PC-9 (cell line): Measurements from ENCODE around the gene ALK.

Experiments
- EZH2 ChIP-seq: fragments of 200-600 bp; sonication (generic); IDR thresholded peaks from 2 replicates; pipeline ENCODE4 v1.8.0; 2017; ENCODE audit warnings: antibody characterized with exemption, low read depth
- TF ChIP-seq, protein P1 (sequence below): fragments of 200-600 bp; sonication (generic); conservative IDR thresholded peaks from 2 replicates; pipeline ENCODE4 v1.6.1; 2017; ENCODE audit warnings: mixed run types, antibody characterized with exemption, mild to moderate bottlenecking, moderate library complexity

DNA sequence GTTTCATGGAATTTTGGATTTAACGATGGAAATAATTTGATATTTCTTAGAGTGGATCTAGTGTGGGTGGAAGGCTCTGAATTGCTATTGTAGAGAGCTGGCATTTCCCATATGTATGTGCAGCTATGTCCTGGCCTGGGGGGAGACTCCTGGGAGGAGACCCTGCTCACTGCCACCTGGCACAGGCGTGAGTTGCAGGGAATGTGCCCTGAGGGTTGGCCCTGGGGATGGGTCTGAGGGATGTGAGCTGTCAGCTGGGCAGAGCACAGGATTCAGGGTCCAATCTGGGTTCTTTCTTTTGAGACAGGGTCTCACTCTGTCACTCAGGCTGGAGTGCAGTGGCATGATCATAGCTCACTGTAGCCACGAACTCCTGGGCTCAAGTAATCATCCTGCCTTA lies 686.0 kb downstream of the ALK start:
- TF ChIP-seq, protein P1, sequence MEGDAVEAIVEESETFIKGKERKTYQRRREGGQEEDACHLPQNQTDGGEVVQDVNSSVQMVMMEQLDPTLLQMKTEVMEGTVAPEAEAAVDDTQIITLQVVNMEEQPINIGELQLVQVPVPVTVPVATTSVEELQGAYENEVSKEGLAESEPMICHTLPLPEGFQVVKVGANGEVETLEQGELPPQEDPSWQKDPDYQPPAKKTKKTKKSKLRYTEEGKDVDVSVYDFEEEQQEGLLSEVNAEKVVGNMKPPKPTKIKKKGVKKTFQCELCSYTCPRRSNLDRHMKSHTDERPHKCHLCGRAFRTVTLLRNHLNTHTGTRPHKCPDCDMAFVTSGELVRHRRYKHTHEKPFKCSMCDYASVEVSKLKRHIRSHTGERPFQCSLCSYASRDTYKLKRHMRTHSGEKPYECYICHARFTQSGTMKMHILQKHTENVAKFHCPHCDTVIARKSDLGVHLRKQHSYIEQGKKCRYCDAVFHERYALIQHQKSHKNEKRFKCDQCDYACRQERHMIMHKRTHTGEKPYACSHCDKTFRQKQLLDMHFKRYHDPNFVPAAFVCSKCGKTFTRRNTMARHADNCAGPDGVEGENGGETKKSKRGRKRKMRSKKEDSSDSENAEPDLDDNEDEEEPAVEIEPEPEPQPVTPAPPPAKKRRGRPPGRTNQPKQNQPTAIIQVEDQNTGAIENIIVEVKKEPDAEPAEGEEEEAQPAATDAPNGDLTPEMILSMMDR: no peak
- no peak for TF ChIP-seq EZH2
